PC-3 (cell line): ENCODE results near the gene DRAXIN.

Experiments
- EZH2 ChIP-seq: fragments of 300-600 bp; sonication (generic); IDR thresholded peaks from one replicate; pipeline ENCODE4 v1.6.1; 2017; ENCODE audit warnings: antibody characterized with exemption, mild to moderate bottlenecking, low read length; ENCODE audit not compliant: unreplicated experiment
- TF ChIP-seq, protein P1 (sequence below): fragments of 300-600 bp; sonication (generic); conservative IDR thresholded peaks from 2 replicates; pipeline ENCODE4 v1.5.1; 2017; ENCODE audit warnings: antibody characterized with exemption, low read depth, mild to moderate bottlenecking, low read length

- TF ChIP-seq, protein P1, sequence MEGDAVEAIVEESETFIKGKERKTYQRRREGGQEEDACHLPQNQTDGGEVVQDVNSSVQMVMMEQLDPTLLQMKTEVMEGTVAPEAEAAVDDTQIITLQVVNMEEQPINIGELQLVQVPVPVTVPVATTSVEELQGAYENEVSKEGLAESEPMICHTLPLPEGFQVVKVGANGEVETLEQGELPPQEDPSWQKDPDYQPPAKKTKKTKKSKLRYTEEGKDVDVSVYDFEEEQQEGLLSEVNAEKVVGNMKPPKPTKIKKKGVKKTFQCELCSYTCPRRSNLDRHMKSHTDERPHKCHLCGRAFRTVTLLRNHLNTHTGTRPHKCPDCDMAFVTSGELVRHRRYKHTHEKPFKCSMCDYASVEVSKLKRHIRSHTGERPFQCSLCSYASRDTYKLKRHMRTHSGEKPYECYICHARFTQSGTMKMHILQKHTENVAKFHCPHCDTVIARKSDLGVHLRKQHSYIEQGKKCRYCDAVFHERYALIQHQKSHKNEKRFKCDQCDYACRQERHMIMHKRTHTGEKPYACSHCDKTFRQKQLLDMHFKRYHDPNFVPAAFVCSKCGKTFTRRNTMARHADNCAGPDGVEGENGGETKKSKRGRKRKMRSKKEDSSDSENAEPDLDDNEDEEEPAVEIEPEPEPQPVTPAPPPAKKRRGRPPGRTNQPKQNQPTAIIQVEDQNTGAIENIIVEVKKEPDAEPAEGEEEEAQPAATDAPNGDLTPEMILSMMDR, result no peak
- TF ChIP-seq EZH2, result no peak
These were observed 77.8 kb downstream of the DRAXIN start for GRCh38 chr1:11769274-11769673.
